Mesenchymal stem cell (in vitro differentiated cells and primary cell): Measurements from ENCODE around the gene HSD17B7. TPM values are rescaled to one million over a fixed set of nuclear protein-coding genes. Genes with fewer than 3 reads are reported as not detected.

Source experiments
- small RNA-seq: library from polyadenylated mRNA; stranded (forward); fragments of <200 nt; extraction: miRNeasy Mini kit (QIAGEN cat#:217004); gene quantifications from one replicate; pipeline ENCODE3, GENCODE V24; 2013; ENCODE audit warnings: low read depth

HSD17B7 gene

Small RNAs within 50 kb of the gene (small RNA-seq; reads per million reads assigned to genes)
- not detected for gene RN7SL861P
